ENCODE results near the gene SAP25.

The SAP25 gene

GRCh38 chr7:100583132-100584053 is 9.7 kb upstream of the SAP25 start:
- Histone ChIP-seq H3K36me3 (ENCODE audit: control insufficient read depth in 2 of 2, insufficient read depth in 2 of 2, low read length in 2 of 2) (peaks cover 37 to 38% of the 10 kb centered on the region in 2 donors), H3K4me3 (ENCODE audit: low read length in 2 of 2) (peak overlapping the region; percentile 34 to 71), H3K27me3 (ENCODE audit: control insufficient read depth in 2 of 2, insufficient read depth in 2 of 2, low read length in 2 of 2) (no peaks in the 10 kb centered on the region), H3K4me1 (ENCODE audit: control insufficient read depth in 2 of 2, insufficient read depth in 2 of 2, low read length in 2 of 2) (peaks cover 21 to 30% of the 10 kb centered on the region in 2 donors), H3K27ac (ENCODE audit: low read depth in 2 of 2, low read length in 2 of 2) (peak overlapping the region; percentile 99), H3K9ac (ENCODE audit: low read depth in 1 of 2, low read length in 2 of 2) (peak overlapping the region; percentile 26 to 54), H3K9me3 (ENCODE audit: control insufficient read depth in 2 of 2, low read length in 2 of 2) (no peaks in the 10 kb centered on the region)

- H3K27ac ChIP-seq (ENCODE audit: low read depth in 2 of 2, low read length in 2 of 2) = peak overlapping the region in 1 of 2 donors; percentile 99
These were observed 8.9 kb upstream of the SAP25 start for GRCh38 chr7:100582650-100583049.

GRCh38 chr7:100582041-100582579 is 8.4 kb upstream of the SAP25 start:
- Histone ChIP-seq H3K9ac (ENCODE audit: low read depth in 1 of 2, low read length in 2 of 2) (no peak overlapping the region), H3K36me3 (ENCODE audit: control insufficient read depth in 2 of 2, insufficient read depth in 2 of 2, low read length in 2 of 2) (peaks cover 45 to 48% of the 10 kb centered on the region in 2 donors), H3K9me3 (ENCODE audit: control insufficient read depth in 2 of 2, low read length in 2 of 2) (no peaks in the 10 kb centered on the region), H3K27me3 (ENCODE audit: control insufficient read depth in 2 of 2, insufficient read depth in 2 of 2, low read length in 2 of 2) (no peaks in the 10 kb centered on the region), H3K27ac (ENCODE audit: low read depth in 2 of 2, low read length in 2 of 2) (no peak overlapping the region), H3K4me3 (ENCODE audit: low read length in 2 of 2) (no peak overlapping the region), H3K4me1 (ENCODE audit: control insufficient read depth in 2 of 2, insufficient read depth in 2 of 2, low read length in 2 of 2) (peaks cover 21 to 29% of the 10 kb centered on the region in 2 donors)

More at GRCh38 chr7:100582650-100583049, 8.9 kb upstream of the SAP25 start:
- Histone ChIP-seq H3K9me3 (ENCODE audit: control insufficient read depth in 2 of 2, low read length in 2 of 2) (no peaks in the 10 kb centered on the region), H3K9ac (ENCODE audit: low read depth in 1 of 2, low read length in 2 of 2) (peak overlapping the region in 1 of 2 donors; percentile 32), H3K27me3 (ENCODE audit: control insufficient read depth in 2 of 2, insufficient read depth in 2 of 2, low read length in 2 of 2) (no peaks in the 10 kb centered on the region), H3K4me3 (ENCODE audit: low read length in 2 of 2) (no peak overlapping the region), H3K4me1 (ENCODE audit: control insufficient read depth in 2 of 2, insufficient read depth in 2 of 2, low read length in 2 of 2) (peaks cover 21 to 30% of the 10 kb centered on the region in 2 donors), H3K36me3 (ENCODE audit: control insufficient read depth in 2 of 2, insufficient read depth in 2 of 2, low read length in 2 of 2) (peaks cover 44 to 45% of the 10 kb centered on the region in 2 donors)

- Histone ChIP-seq H3K9ac (ENCODE audit: low read depth in 1 of 2, low read length in 2 of 2) (no peak overlapping the region), H3K27me3 (ENCODE audit: control insufficient read depth in 2 of 2, insufficient read depth in 2 of 2, low read length in 2 of 2) (no peaks in the 10 kb centered on the region), H3K36me3 (ENCODE audit: control insufficient read depth in 2 of 2, insufficient read depth in 2 of 2, low read length in 2 of 2) (peaks cover 56 to 59% of the 10 kb centered on the region in 2 donors)
These were observed 7.0 kb upstream of the SAP25 start for GRCh38 chr7:100580466-100581283.

GRCh38 chr7:100578246-100579183 is 4.8 kb upstream of the SAP25 start:
- H3K4me3 ChIP-seq (ENCODE audit: low read length in 2 of 2) = no peak overlapping the region
- H3K27ac ChIP-seq (ENCODE audit: low read depth in 2 of 2, low read length in 2 of 2) = no peak overlapping the region
- H3K4me1 ChIP-seq (ENCODE audit: control insufficient read depth in 2 of 2, insufficient read depth in 2 of 2, low read length in 2 of 2) = peaks cover 6 to 13% of the 10 kb centered on the region in 2 donors
- no peaks in the 10 kb centered on the region for H3K9me3 ChIP-seq (ENCODE audit: control insufficient read depth in 2 of 2, low read length in 2 of 2)
- no peak overlapping the region for H3K9ac ChIP-seq (ENCODE audit: low read depth in 1 of 2, low read length in 2 of 2)
- no peaks in the 10 kb centered on the region for H3K27me3 ChIP-seq (ENCODE audit: control insufficient read depth in 2 of 2, insufficient read depth in 2 of 2, low read length in 2 of 2)
- peaks cover 64 to 67% of the 10 kb centered on the region in 2 donors for H3K36me3 ChIP-seq (ENCODE audit: control insufficient read depth in 2 of 2, insufficient read depth in 2 of 2, low read length in 2 of 2)

More at GRCh38 chr7:100580466-100581283, 7.0 kb upstream of the SAP25 start:
- Histone ChIP-seq H3K4me3 (ENCODE audit: low read length in 2 of 2) (no peak overlapping the region), H3K4me1 (ENCODE audit: control insufficient read depth in 2 of 2, insufficient read depth in 2 of 2, low read length in 2 of 2) (peaks cover 21 to 26% of the 10 kb centered on the region in 2 donors), H3K27ac (ENCODE audit: low read depth in 2 of 2, low read length in 2 of 2) (no peak overlapping the region), H3K9me3 (ENCODE audit: control insufficient read depth in 2 of 2, low read length in 2 of 2) (no peaks in the 10 kb centered on the region)

DNA sequence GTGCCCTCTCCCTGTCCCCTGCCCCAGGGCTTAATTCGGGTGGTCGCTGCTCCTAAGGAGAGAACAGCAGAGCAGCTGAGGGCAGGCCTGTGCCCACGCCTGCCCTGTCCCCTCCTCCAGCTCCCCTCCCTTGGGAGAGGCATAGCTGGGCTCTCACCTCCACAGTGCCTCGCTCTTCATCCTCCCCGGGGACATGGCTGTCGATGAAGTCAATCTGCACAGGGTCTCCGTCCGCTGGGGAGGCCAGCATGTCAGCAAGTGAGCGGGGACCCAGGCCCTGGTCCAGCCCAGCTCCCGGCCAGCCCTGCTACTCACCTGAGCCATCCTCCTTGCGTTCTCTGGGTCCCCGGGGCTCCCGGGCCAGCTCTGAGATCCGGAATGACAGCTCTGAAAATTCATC is 3.8 kb upstream of the SAP25 start:
- H3K4me1 ChIP-seq (ENCODE audit: control insufficient read depth in 2 of 2, insufficient read depth in 2 of 2, low read length in 2 of 2) = peaks cover 0 to 3% of the 10 kb centered on the region in 2 donors
- no peak overlapping the region for H3K4me3 ChIP-seq (ENCODE audit: low read length in 2 of 2)
- H3K36me3 ChIP-seq (ENCODE audit: control insufficient read depth in 2 of 2, insufficient read depth in 2 of 2, low read length in 2 of 2) = peaks cover 63 to 66% of the 10 kb centered on the region in 2 donors
- H3K27ac ChIP-seq (ENCODE audit: low read depth in 2 of 2, low read length in 2 of 2) = no peak overlapping the region
- no peaks in the 10 kb centered on the region for H3K9me3 ChIP-seq (ENCODE audit: control insufficient read depth in 2 of 2, low read length in 2 of 2)
- no peak overlapping the region for H3K9ac ChIP-seq (ENCODE audit: low read depth in 1 of 2, low read length in 2 of 2)
- no peaks in the 10 kb centered on the region for H3K27me3 ChIP-seq (ENCODE audit: control insufficient read depth in 2 of 2, insufficient read depth in 2 of 2, low read length in 2 of 2)

DNA sequence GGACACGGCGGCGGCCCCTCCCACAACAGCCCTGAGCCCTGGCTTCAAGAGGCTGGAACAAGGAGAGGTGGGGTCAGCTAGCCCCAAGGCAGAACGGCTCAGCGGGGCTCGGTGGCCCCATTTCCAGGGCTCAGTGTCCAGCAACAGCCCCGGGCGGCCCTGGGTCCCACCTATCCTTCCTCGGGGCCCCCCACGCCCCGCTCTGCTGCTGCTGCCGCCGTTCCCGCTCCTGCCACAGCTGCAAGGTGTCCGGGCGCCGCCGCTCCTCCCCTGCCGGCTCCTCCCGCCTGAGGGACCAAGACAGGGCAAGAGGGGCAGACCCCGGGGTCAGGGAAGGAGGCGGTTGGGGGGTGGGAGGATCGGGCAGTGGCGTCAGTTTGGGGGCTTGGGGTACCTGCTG is 3.4 kb upstream of the SAP25 start:
- Histone ChIP-seq H3K9me3 (ENCODE audit: control insufficient read depth in 2 of 2, low read length in 2 of 2) (no peaks in the 10 kb centered on the region), H3K27ac (ENCODE audit: low read depth in 2 of 2, low read length in 2 of 2) (no peak overlapping the region), H3K4me1 (ENCODE audit: control insufficient read depth in 2 of 2, insufficient read depth in 2 of 2, low read length in 2 of 2) (no peaks in the 10 kb centered on the region), H3K4me3 (ENCODE audit: low read length in 2 of 2) (no peak overlapping the region), H3K27me3 (ENCODE audit: control insufficient read depth in 2 of 2, insufficient read depth in 2 of 2, low read length in 2 of 2) (no peaks in the 10 kb centered on the region), H3K9ac (ENCODE audit: low read depth in 1 of 2, low read length in 2 of 2) (no peak overlapping the region), H3K36me3 (ENCODE audit: control insufficient read depth in 2 of 2, insufficient read depth in 2 of 2, low read length in 2 of 2) (peaks cover 59 to 62% of the 10 kb centered on the region in 2 donors)

- Histone ChIP-seq H3K27me3 (ENCODE audit: control insufficient read depth in 2 of 2, insufficient read depth in 2 of 2, low read length in 2 of 2) (no peaks in the 10 kb centered on the region), H3K9me3 (ENCODE audit: control insufficient read depth in 2 of 2, low read length in 2 of 2) (no peaks in the 10 kb centered on the region), H3K36me3 (ENCODE audit: control insufficient read depth in 2 of 2, insufficient read depth in 2 of 2, low read length in 2 of 2) (peaks cover 53 to 56% of the 10 kb centered on the region in 2 donors), H3K9ac (ENCODE audit: low read depth in 1 of 2, low read length in 2 of 2) (no peak overlapping the region), H3K27ac (ENCODE audit: low read depth in 2 of 2, low read length in 2 of 2) (no peak overlapping the region), H3K4me3 (ENCODE audit: low read length in 2 of 2) (no peak overlapping the region), H3K4me1 (ENCODE audit: control insufficient read depth in 2 of 2, insufficient read depth in 2 of 2, low read length in 2 of 2) (no peaks in the 10 kb centered on the region)
These were observed 2.8 kb upstream of the SAP25 start for GRCh38 chr7:100576384-100576993.

All from mucosa of rectum (tissue), 2 donors.